NCI-H2196 treated with DMSO at 0.1 percent for 48 hours (cell line): ENCODE data around the gene TSHZ2.
A peak's percentile ranks its signal among the peaks of the same experiment; 100 is the strongest.

Experiments
- DNase-seq: peaks from one replicate; lab custom pipeline; 2025; ENCODE audit not compliant: unreplicated experiment; lab: John Stamatoyannopoulos, UW

TSHZ2 gene, protein sequence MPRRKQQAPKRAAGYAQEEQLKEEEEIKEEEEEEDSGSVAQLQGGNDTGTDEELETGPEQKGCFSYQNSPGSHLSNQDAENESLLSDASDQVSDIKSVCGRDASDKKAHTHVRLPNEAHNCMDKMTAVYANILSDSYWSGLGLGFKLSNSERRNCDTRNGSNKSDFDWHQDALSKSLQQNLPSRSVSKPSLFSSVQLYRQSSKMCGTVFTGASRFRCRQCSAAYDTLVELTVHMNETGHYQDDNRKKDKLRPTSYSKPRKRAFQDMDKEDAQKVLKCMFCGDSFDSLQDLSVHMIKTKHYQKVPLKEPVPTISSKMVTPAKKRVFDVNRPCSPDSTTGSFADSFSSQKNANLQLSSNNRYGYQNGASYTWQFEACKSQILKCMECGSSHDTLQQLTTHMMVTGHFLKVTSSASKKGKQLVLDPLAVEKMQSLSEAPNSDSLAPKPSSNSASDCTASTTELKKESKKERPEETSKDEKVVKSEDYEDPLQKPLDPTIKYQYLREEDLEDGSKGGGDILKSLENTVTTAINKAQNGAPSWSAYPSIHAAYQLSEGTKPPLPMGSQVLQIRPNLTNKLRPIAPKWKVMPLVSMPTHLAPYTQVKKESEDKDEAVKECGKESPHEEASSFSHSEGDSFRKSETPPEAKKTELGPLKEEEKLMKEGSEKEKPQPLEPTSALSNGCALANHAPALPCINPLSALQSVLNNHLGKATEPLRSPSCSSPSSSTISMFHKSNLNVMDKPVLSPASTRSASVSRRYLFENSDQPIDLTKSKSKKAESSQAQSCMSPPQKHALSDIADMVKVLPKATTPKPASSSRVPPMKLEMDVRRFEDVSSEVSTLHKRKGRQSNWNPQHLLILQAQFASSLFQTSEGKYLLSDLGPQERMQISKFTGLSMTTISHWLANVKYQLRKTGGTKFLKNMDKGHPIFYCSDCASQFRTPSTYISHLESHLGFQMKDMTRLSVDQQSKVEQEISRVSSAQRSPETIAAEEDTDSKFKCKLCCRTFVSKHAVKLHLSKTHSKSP (N-terminal part only)

GRCh38 chr20:52972190-52972937, at the start of gene TSHZ2:
TSS of gene TSHZ2 (plus strand) at chr20:52972358. CDS start at chr20:52973294, 936 bp downstream.
- DNase-seq: peak; percentile 74

GRCh38 chr20:52922436-52922835, 49.7 kb upstream of the TSHZ2 start:
- no peak for DNase-seq

- no peak for DNase-seq
Measured at GRCh38 chr20:52923123-52923937, 48.8 kb upstream of the TSHZ2 start.

- DNase-seq: no peak
Measured at GRCh38 chr20:52924411-52925271, 47.5 kb upstream of the TSHZ2 start.

DNA sequence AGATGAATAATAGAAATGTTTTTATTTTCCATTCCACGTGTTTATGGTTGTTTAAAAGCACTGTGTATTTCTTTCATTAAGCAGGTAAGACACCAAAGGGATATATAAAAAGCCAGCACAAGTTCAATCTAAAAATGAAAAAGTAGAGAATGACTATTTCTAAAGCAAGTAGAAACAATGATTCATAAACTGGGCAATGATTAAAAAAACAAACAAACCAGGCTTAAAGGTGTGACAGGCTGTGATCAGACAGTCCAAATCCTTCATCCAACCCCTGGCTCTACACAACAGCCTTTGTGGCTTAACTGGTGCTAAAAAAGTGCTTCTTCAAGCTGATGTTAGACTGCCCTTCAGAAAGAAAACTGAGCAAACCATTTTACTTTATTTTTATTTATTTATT, 45.7 kb upstream of the TSHZ2 start:
- no peak for DNase-seq

GRCh38 chr20:52933867-52934266, 38.3 kb upstream of the TSHZ2 start:
- DNase-seq: no peak

GRCh38 chr20:52936351-52937340, 35.5 kb upstream of the TSHZ2 start:
- DNase-seq: no peak

DNA sequence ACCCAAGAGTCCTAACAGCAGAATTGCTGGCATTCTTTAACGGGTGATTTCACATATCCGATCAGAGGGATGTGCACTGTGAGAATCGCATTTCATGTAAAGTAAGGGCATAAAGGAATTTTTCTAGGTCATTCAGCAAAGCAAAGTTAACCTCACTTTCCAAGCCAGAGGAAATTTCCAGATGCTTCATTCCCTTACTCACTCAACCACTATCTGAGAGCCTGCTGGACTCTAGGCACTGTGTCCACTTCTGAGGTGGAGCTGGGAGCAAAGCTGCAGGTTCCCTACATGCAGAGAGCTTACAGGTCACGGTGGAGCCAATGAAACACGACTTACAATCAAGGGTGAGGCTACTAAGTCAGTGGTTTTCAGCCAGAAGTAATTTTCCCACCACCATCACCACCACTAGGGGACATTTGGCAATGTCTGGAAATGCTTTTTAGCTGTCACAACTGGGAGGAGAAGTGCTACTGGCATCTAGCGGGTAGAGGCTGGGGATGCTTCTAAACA, 34.5 kb upstream of the TSHZ2 start:
- DNase-seq: no peak

DNA sequence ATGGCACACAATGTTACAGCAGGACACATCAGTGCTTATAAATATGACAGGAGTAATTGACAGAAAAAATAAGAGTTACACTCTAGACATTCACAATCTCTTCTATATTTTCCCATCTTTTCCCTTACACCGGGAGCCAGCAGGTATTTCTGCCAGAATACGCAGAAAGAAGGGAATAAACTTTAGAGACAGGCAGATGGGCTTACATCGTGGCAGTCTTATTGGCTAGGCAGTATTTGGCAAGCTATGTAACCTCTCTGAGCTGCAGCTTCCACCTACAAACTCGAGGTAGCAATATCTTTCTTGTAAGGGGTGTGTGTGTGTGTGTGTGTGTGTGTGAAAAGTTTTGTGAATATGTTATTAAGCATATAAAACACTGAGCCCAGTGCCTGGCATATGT, 33.0 kb upstream of the TSHZ2 start:
- no peak for DNase-seq

DNA sequence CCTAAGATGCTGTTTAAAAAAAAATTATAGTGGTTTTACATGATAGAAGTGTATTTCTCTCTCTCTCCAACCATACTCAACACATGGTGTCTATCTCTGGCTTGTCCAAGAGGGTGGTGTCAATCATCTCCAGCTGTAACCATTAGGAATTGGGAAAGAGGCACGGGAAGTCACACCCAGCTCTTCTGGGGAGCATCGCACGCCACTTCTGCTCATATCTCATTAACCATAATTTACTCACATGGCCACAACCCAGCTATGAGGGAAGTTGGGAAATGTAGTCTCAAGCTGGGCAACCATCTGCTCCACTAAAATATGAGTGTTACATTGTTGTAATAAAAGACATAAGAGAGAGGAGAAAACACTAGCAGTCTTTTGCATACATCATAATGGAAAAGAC, 30.4 kb upstream of the TSHZ2 start:
- no peak for DNase-seq

GRCh38 chr20:52943185-52943841, 28.8 kb upstream of the TSHZ2 start:
- DNase-seq: no peak

DNA sequence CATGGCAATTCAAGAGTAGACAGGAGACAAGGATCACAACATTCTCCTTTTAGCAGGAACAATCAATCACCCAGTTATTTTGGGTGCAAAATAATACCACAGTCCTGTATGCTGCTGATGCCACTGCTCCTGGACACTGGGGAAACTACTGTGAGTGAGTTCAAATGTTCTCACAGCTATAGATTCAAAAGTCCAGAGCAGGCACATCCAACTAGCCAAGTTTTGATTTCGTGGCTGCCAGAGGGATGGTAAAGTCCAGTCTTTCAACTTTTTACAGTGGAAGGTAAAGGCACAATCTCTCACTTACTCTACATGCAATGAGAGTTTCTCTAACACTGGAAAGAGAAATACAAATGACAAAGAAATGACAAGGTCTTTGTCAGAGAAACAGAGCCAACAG, 26.9 kb upstream of the TSHZ2 start:
- DNase-seq: no peak

- peak; percentile 23 for DNase-seq
Measured at GRCh38 chr20:52945862-52946522, 26.2 kb upstream of the TSHZ2 start.

GRCh38 chr20:52948491-52948890, 23.7 kb upstream of the TSHZ2 start:
- DNase-seq: no peak

- DNase-seq: no peak
Measured at GRCh38 chr20:52953020-52953419, 19.1 kb upstream of the TSHZ2 start.

GRCh38 chr20:52954849-52955248, 17.3 kb upstream of the TSHZ2 start:
- no peak for DNase-seq

- no peak for DNase-seq
Measured at GRCh38 chr20:52958211-52958610, 13.9 kb upstream of the TSHZ2 start.
